Measurements from ENCODE around the gene NUDT6.

The NUDT6 gene

GRCh38 chr4:122914292-122914904 lies 8.0 kb downstream of the NUDT6 start:
- no peak overlapping the region for H3K27ac ChIP-seq

GRCh38 chr4:122912810-122913575 lies 9.4 kb downstream of the NUDT6 start:
- H3K27ac ChIP-seq, result no peak overlapping the region
- TF ChIP-seq CTCF (IDR thresholded peaks at IDR 0.05) (no peak), ZFX (IDR thresholded peaks at IDR 0.05; ENCODE audit: borderline replicate concordance) (no peak)

More at GRCh38 chr4:122914292-122914904, 8.0 kb downstream of the NUDT6 start:
- TF ChIP-seq ZFX (IDR thresholded peaks at IDR 0.05; ENCODE audit: borderline replicate concordance) (no peak), CTCF (IDR thresholded peaks at IDR 0.05) (peak; percentile 72)

GRCh38 chr4:122911588-122911987 lies 10.8 kb downstream of the NUDT6 start:
- no peak overlapping the region for H3K27ac ChIP-seq
- TF ChIP-seq ZFX (IDR thresholded peaks at IDR 0.05; ENCODE audit: borderline replicate concordance) (no peak), CTCF (IDR thresholded peaks at IDR 0.05) (no peak)

GRCh38 chr4:122909683-122910082 lies 12.7 kb downstream of the NUDT6 start:
- no peak overlapping the region for H3K27ac ChIP-seq
- TF ChIP-seq CTCF (IDR thresholded peaks at IDR 0.05) (no peak), ZFX (IDR thresholded peaks at IDR 0.05; ENCODE audit: borderline replicate concordance) (no peak)

- TF ChIP-seq ZFX (IDR thresholded peaks at IDR 0.05; ENCODE audit: borderline replicate concordance) (no peak), CTCF (IDR thresholded peaks at IDR 0.05) (no peak)
Observed at GRCh38 chr4:122908223-122908622, 14.2 kb downstream of the NUDT6 start.

GRCh38 chr4:122906859-122907305 lies 15.5 kb downstream of the NUDT6 start:
- no peak overlapping the region for H3K27ac ChIP-seq
- TF ChIP-seq ZFX (IDR thresholded peaks at IDR 0.05; ENCODE audit: borderline replicate concordance) (no peak), CTCF (IDR thresholded peaks at IDR 0.05) (no peak)

More at GRCh38 chr4:122908223-122908622, 14.2 kb downstream of the NUDT6 start:
- no peak overlapping the region for H3K27ac ChIP-seq

GRCh38 chr4:122903766-122904288 lies 18.6 kb downstream of the NUDT6 start:
- no peak overlapping the region for H3K27ac ChIP-seq
- TF ChIP-seq CTCF (IDR thresholded peaks at IDR 0.05), result no peak
- TF ChIP-seq ZFX (IDR thresholded peaks at IDR 0.05; ENCODE audit: borderline replicate concordance), result no peak
